ENCODE results near the gene DPYSL3. TPM values are rescaled to one million over a fixed set of nuclear protein-coding genes. Genes with fewer than 3 reads are reported as not detected.

DPYSL3 gene
- total RNA-seq, 1 experiment from 2014 or later = 17.2 TPM

DNA sequence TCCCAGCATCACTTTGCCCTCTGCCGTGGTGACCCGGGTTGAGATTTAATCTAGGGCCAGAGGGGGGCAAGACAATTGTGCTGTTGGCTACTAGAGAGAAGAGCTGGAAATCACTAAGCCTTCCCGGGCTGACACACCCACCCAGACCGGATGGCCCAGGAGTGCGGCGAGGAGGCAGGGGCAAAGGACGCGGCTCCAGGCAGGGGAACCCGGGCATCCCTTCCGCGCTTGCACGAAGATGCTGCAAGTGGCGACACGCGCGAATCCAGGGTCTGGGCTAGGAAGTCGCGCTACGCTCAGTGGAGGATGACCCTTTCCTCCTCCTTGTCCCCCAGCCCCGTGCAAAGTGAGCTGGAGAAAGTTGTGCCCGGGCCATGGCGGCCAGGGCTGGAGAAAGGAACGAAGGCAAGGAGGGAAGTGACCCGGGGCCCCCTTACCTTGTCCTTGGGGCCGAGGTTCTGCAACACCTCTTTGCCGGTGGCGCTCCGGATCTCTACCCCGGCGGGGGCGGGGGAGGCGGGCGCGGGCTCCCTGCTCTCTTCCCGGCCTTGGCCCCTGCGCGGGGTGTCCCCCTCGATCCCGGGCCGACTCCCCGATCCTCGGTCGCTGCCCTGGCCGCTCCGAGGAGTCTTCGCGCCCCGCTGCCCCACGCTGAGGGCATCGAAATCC lies 693 bp downstream of the DPYSL3 start:
- Histone ChIP-seq H2AFZ (ENCODE audit: low read depth, low read length, poor library complexity, severe bottlenecking) (no peak overlapping the region), H3K79me2 (ENCODE audit: insufficient read depth, low read length) (no peaks in the 10 kb centered on the region), H3K36me3 (ENCODE audit: control insufficient read depth in 1 of 2, insufficient read depth in 2 of 2, low read length in 2 of 2) (no peaks in the 10 kb centered on the region), H3K4me3 (replicated peaks in 1 of 2; ENCODE audit: low read depth in 1 of 2, low read length in 2 of 2) (peak overlapping the region; percentile 46 to 61), H3K27ac (ENCODE audit: low read depth, low read length) (peak overlapping the region; percentile 37; the same call in 1 of the 2 replicates), H3K27me3 (ENCODE audit: insufficient read depth, low read length) (no peaks in the 10 kb centered on the region), H3K9me2 (ENCODE audit: insufficient read depth) (no peaks in the 10 kb centered on the region), H3K4me1 (ENCODE audit: control insufficient read depth in 1 of 2, insufficient read depth in 2 of 2, low read length in 2 of 2) (peaks cover 0 to 13% of the 10 kb centered on the region in 2 experiments; a peak in 2 of 4 replicates), H4K20me1 (ENCODE audit: insufficient read depth) (no peaks in the 10 kb centered on the region), H3K4me2 (ENCODE audit: low read length) (peak overlapping the region; percentile 79), H3K9me3 (ENCODE audit: control insufficient read depth in 1 of 2, insufficient read depth in 1 of 2, low read depth in 1 of 2, low read length in 2 of 2) (no peaks in the 10 kb centered on the region), H3K9ac (ENCODE audit: low read length) (peak overlapping the region; percentile 57)
- DNase-seq (ENCODE audit: low read depth, low spot score) (no peak), ATAC-seq (peak; percentile 44)
- no peak for TF ChIP-seq FOSL1 (IDR thresholded peaks at IDR 0.05; ENCODE audit: low read depth)
- no peak for TF ChIP-seq EZH2phosphoT487 (IDR thresholded peaks at IDR 0.05; ENCODE audit: borderline replicate concordance)
- 0 out of 2 replicates have a peak, but pooled peaks have one; percentile 30 for TF ChIP-seq EGR1 (IDR thresholded peaks at IDR 0.05; ENCODE audit: low read depth)
- ChIA-PET CTCF (no interaction called here), RAD21 (ENCODE audit: low non-redundant PET in 1 of 2, low total read pairs in 2 of 2, uncharacterized antibody in 2 of 2, unreplicated experiment in 2 of 2) (no interaction called here), POLR2A (no interaction called here)
- intact Hi-C loops (cut with micrococcal nuclease) = no loop called here
- no TSS peak for BruUV-seq (replicated peaks)

DNA sequence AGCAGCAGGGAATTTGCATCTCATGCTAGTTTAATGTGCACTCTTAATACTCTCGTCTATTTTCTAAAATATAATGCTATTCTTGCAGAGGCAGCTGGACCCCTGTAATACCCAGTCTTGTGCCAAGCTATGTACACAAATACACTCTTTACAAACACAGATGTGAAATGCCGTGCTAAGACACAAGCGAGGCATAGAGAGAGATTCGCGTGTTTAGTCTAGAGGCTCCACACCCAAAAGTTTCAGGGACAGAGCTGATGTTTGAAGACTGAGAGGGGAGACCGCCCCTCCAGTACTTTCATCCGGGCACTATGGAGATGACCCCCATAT lies 1.2 kb downstream of the DPYSL3 start:
- intact Hi-C loops (cut with micrococcal nuclease) = no loop called here
- ATAC-seq (no peak), DNase-seq (ENCODE audit: low read depth, low spot score) (no peak)
- no peaks in the 10 kb centered on the region for H3K36me3 ChIP-seq (ENCODE audit: control insufficient read depth in 1 of 2, insufficient read depth in 2 of 2, low read length in 2 of 2)
- no peak overlapping the region for H3K27ac ChIP-seq (ENCODE audit: low read depth, low read length)
- H3K4me3 ChIP-seq (replicated peaks in 1 of 2; ENCODE audit: low read depth in 1 of 2, low read length in 2 of 2) = peak overlapping the region; percentile 46 to 61
- 0 out of 2 replicates have a peak overlapping the region, but pooled peaks have one; percentile 57 for H3K9ac ChIP-seq (ENCODE audit: low read length)
- no peaks in the 10 kb centered on the region for H3K9me3 ChIP-seq (ENCODE audit: control insufficient read depth in 1 of 2, insufficient read depth in 1 of 2, low read depth in 1 of 2, low read length in 2 of 2)
- POLR2A ChIA-PET = no interaction called here
- H3K4me2 ChIP-seq (ENCODE audit: low read length) = peak overlapping the region; percentile 79
- H3K79me2 ChIP-seq (ENCODE audit: insufficient read depth, low read length) = no peaks in the 10 kb centered on the region
- no TSS peak for BruUV-seq (replicated peaks)
- CTCF ChIA-PET = no interaction called here
- RAD21 ChIA-PET (ENCODE audit: low non-redundant PET in 1 of 2, low total read pairs in 2 of 2, uncharacterized antibody in 2 of 2, unreplicated experiment in 2 of 2) = no interaction called here
- no peak overlapping the region for H2AFZ ChIP-seq (ENCODE audit: low read depth, low read length, poor library complexity, severe bottlenecking)
- no peaks in the 10 kb centered on the region for H3K9me2 ChIP-seq (ENCODE audit: insufficient read depth)
- no peaks in the 10 kb centered on the region for H3K27me3 ChIP-seq (ENCODE audit: insufficient read depth, low read length)
- TF ChIP-seq CBX3 (IDR thresholded peaks at IDR 0.05; ENCODE audit: low read depth) (no peak), CEBPB (IDR thresholded peaks at IDR 0.05; ENCODE audit: low read depth) (no peak), CTCF (IDR thresholded peaks at IDR 0.05 in 2 of 3, conservative IDR thresholded peaks at IDR 0.05 in 1 of 3; ENCODE audit: borderline replicate concordance in 1 of 3, insufficient read depth in 1 of 3, low read depth in 2 of 3, low read length in 2 of 3) (no peak), SP1 (IDR thresholded peaks at IDR 0.05; ENCODE audit: low read depth) (no peak), ELF1 (IDR thresholded peaks at IDR 0.05; ENCODE audit: borderline replicate concordance, low read depth) (no peak), ZNF274 (IDR thresholded peaks at IDR 0.05; ENCODE audit: low read depth, low read length) (no peak), MAX (IDR thresholded peaks at IDR 0.05) (no peak)
- H3K4me1 ChIP-seq (ENCODE audit: control insufficient read depth in 1 of 2, insufficient read depth in 2 of 2, low read length in 2 of 2) = peaks cover 0 to 13% of the 10 kb centered on the region in 2 experiments; a peak in 2 of 4 replicates
- no peaks in the 10 kb centered on the region for H4K20me1 ChIP-seq (ENCODE audit: insufficient read depth)
